ENCODE measurements around the gene FUT2.

FUT2 gene

GRCh38 chr19:48713864-48714755, 18.3 kb downstream of the FUT2 start:
- TF ChIP-seq, protein P1, sequence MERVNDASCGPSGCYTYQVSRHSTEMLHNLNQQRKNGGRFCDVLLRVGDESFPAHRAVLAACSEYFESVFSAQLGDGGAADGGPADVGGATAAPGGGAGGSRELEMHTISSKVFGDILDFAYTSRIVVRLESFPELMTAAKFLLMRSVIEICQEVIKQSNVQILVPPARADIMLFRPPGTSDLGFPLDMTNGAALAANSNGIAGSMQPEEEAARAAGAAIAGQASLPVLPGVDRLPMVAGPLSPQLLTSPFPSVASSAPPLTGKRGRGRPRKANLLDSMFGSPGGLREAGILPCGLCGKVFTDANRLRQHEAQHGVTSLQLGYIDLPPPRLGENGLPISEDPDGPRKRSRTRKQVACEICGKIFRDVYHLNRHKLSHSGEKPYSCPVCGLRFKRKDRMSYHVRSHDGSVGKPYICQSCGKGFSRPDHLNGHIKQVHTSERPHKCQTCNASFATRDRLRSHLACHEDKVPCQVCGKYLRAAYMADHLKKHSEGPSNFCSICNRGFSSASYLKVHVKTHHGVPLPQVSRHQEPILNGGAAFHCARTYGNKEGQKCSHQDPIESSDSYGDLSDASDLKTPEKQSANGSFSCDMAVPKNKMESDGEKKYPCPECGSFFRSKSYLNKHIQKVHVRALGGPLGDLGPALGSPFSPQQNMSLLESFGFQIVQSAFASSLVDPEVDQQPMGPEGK (CRISPR knock-in tag; IDR thresholded peaks at IDR 0.05; ENCODE audit: borderline replicate concordance): no peak
- TF ChIP-seq GLIS3 (CRISPR knock-in tag; IDR thresholded peaks at IDR 0.05) (no peak), ZFP3 (CRISPR knock-in tag; IDR thresholded peaks at IDR 0.05) (no peak), ZNF70 (CRISPR knock-in tag; IDR thresholded peaks at IDR 0.05) (no peak), TOX (CRISPR knock-in tag; IDR thresholded peaks at IDR 0.05; ENCODE audit: borderline replicate concordance) (no peak)
- peak; percentile 90 for ATAC-seq

GRCh38 chr19:48714759-48715675, 19.2 kb downstream of the FUT2 start:
- ATAC-seq: no peak
- TF ChIP-seq, protein P2, sequence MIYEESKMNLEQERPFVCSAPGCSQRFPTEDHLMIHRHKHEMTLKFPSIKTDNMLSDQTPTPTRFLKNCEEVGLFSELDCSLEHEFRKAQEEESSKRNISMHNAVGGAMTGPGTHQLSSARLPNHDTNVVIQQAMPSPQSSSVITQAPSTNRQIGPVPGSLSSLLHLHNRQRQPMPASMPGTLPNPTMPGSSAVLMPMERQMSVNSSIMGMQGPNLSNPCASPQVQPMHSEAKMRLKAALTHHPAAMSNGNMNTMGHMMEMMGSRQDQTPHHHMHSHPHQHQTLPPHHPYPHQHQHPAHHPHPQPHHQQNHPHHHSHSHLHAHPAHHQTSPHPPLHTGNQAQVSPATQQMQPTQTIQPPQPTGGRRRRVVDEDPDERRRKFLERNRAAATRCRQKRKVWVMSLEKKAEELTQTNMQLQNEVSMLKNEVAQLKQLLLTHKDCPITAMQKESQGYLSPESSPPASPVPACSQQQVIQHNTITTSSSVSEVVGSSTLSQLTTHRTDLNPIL (CRISPR knock-in tag; IDR thresholded peaks at IDR 0.05; ENCODE audit: low read depth): no peak
- TF ChIP-seq RARB (CRISPR knock-in tag; IDR thresholded peaks at IDR 0.05) (no peak), ZFP3 (CRISPR knock-in tag; IDR thresholded peaks at IDR 0.05) (no peak), POU6F1 (CRISPR knock-in tag; IDR thresholded peaks at IDR 0.05; ENCODE audit: borderline replicate concordance, low read depth) (no peak), OSR1 (CRISPR knock-in tag; IDR thresholded peaks at IDR 0.05) (no peak), BACH2 (CRISPR knock-in tag; IDR thresholded peaks at IDR 0.05; ENCODE audit: borderline replicate concordance) (no peak), GLIS3 (CRISPR knock-in tag; IDR thresholded peaks at IDR 0.05) (no peak), CSDC2 (CRISPR knock-in tag; IDR thresholded peaks at IDR 0.05) (no peak), ESRRG (CRISPR knock-in tag; IDR thresholded peaks at IDR 0.05) (no peak), ZC3H10 (CRISPR knock-in tag; IDR thresholded peaks at IDR 0.05) (no peak), ZNF8 (CRISPR knock-in tag; IDR thresholded peaks at IDR 0.05) (no peak), TCF4 (CRISPR knock-in tag; IDR thresholded peaks at IDR 0.05; ENCODE audit: borderline replicate concordance) (no peak), TOX (CRISPR knock-in tag; IDR thresholded peaks at IDR 0.05; ENCODE audit: borderline replicate concordance) (no peak), ISL1 (CRISPR knock-in tag; IDR thresholded peaks at IDR 0.05) (no peak), ARNTL (CRISPR knock-in tag; IDR thresholded peaks at IDR 0.05; ENCODE audit: borderline replicate concordance, low read depth) (no peak), ZFP30 (CRISPR knock-in tag; IDR thresholded peaks at IDR 0.05) (no peak), ZNF70 (CRISPR knock-in tag; IDR thresholded peaks at IDR 0.05) (no peak), SNAI2 (CRISPR knock-in tag; IDR thresholded peaks at IDR 0.05) (no peak), ZNF565 (CRISPR knock-in tag; conservative IDR thresholded peaks at IDR 0.05; ENCODE audit: low read depth) (no peak)
- TF ChIP-seq, protein P3, sequence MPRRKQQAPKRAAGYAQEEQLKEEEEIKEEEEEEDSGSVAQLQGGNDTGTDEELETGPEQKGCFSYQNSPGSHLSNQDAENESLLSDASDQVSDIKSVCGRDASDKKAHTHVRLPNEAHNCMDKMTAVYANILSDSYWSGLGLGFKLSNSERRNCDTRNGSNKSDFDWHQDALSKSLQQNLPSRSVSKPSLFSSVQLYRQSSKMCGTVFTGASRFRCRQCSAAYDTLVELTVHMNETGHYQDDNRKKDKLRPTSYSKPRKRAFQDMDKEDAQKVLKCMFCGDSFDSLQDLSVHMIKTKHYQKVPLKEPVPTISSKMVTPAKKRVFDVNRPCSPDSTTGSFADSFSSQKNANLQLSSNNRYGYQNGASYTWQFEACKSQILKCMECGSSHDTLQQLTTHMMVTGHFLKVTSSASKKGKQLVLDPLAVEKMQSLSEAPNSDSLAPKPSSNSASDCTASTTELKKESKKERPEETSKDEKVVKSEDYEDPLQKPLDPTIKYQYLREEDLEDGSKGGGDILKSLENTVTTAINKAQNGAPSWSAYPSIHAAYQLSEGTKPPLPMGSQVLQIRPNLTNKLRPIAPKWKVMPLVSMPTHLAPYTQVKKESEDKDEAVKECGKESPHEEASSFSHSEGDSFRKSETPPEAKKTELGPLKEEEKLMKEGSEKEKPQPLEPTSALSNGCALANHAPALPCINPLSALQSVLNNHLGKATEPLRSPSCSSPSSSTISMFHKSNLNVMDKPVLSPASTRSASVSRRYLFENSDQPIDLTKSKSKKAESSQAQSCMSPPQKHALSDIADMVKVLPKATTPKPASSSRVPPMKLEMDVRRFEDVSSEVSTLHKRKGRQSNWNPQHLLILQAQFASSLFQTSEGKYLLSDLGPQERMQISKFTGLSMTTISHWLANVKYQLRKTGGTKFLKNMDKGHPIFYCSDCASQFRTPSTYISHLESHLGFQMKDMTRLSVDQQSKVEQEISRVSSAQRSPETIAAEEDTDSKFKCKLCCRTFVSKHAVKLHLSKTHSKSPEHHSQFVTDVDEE (CRISPR knock-in tag; IDR thresholded peaks at IDR 0.05): no peak

Measured in SK-N-SH treated with all-trans-retinoic acid at 6 μM for 48 hours (cell line).